Endothelial cell of coronary artery (primary cell): ENCODE measurements around the gene RANBP3L. TPM values are rescaled to one million over a fixed set of nuclear protein-coding genes. Genes with fewer than 3 reads are reported as not detected.

Experiments
- total RNA-seq: library from RNA; depleted of rRNA; stranded (reverse); fragments of >200 nt; gene quantifications from 2 replicates; pipeline ENCODE4 v1.2.3, GENCODE V29; 2014

The RANBP3L gene, protein sequence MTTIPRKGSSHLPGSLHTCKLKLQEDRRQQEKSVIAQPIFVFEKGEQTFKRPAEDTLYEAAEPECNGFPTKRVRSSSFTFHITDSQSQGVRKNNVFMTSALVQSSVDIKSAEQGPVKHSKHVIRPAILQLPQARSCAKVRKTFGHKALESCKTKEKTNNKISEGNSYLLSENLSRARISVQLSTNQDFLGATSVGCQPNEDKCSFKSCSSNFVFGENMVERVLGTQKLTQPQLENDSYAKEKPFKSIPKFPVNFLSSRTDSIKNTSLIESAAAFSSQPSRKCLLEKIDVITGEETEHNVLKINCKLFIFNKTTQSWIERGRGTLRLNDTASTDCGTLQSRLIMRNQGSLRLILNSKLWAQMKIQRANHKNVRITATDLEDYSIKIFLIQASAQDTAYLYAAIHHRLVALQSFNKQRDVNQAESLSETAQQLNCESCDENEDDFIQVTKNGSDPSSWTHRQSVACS
- not detected in 2 replicates for total RNA-seq

GRCh38 chr5:36301858-36302603, at the start of gene RANBP3L:
TSS of gene RANBP3L (minus strand) at chr5:36301902. CDS start at chr5:36301416, 486 bp downstream.

DNA sequence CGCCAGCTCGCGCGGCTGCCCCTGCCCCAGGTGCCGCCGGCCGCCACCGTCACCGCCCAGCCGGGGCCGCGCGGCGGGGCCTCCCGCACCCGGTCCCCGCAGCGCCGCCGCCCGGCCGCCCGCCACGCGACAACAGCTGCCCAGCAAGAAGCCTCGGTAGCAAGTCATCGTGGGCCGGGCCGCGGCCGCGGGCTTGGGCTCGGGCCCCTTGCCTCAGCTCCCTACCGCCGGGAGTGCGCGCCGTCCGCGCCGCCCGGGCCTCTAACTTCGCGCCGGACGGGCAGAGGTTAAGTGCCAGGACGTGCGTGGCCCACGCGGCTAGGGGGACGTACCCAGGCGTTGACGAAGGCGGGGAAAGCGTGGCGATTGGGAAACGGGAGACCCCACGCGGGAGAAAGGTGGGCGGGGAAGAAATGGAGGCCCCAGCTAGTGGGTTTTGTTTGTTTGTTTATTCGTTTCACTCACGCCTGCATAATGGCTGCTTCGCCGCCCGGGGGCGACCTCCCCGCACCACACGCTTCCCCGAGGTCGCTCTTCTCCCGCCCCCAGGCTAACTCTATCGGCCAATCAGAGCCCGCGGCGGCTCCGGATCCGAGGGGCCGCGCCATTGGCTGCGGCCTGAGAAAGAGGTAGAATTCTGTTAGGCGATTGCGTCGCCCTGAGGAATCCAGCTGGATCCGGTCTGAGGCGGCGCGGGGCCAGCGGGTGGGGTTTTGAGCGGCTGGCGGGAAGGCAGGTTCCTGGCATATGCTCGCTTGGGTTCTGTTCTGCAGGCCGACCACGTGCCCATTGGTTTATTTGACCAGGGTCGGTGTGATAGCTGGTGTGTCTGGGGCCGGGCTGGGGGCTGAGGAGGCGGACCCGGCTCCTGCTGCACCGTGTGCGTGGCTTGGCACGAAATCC, 59.8 kb downstream of the RANBP3L start, which contains the start of gene NADK2:
Gene NADK2, minus strand, starts transcription at position 295 of the 903 bp plus-strand sequence. Its CDS starts 127 bp downstream, at position 168.

Other genes starting within 250 kb of the RANBP3L start
- not detected in 2 replicates for gene UGT3A2, start 235.0 kb downstream of the RANBP3L start, total RNA-seq
- gene LMBRD2, start 150.0 kb downstream of the RANBP3L start, total RNA-seq = 6.9 and 15.3 TPM in 2 replicates
- gene SKP2, start 149.8 kb downstream of the RANBP3L start, total RNA-seq = 14.3 and 19.6 TPM in 2 replicates
- 13.9 and 15.9 TPM in 2 replicates for gene NADK2, start 60.0 kb downstream of the RANBP3L start, total RNA-seq